ENCODE results near the gene ARL8A. TPM values are rescaled to one million over a fixed set of nuclear protein-coding genes. Genes with fewer than 3 reads are reported as not detected.

ARL8A gene
- total RNA-seq, 2 donors from 2014 or later, result 18.1 to 21.0 TPM

GRCh38 chr1:202124142-202124541 lies 20.4 kb downstream of the ARL8A start:
- ATAC-seq (no peak), DNase-seq (no peak)
- Histone ChIP-seq H3K36me3 (replicated peaks in 1 of 2; ENCODE audit: insufficient read depth in 1 of 2, low read depth in 2 of 2) (no peaks in the 10 kb centered on the region), H3K9me3 (no peaks in the 10 kb centered on the region), H3K4me3 (no peak overlapping the region), H3K27me3 (no peaks in the 10 kb centered on the region), H3K4me1 (no peaks in the 10 kb centered on the region), H3K27ac (no peak overlapping the region)
- TF ChIP-seq POLR2A (IDR thresholded peaks at IDR 0.05), result no peak
- WGBS, 2 donors, result 72 to 81% methylated on average over 7 of the region's 7 CpGs
- intact Hi-C loops (cut with DNase I), result loop anchor here (5.0 to 10.0 kb wide), 2 partner anchors 122 to 229 kb away; no protein-coding TSS in a partner anchor

DNA sequence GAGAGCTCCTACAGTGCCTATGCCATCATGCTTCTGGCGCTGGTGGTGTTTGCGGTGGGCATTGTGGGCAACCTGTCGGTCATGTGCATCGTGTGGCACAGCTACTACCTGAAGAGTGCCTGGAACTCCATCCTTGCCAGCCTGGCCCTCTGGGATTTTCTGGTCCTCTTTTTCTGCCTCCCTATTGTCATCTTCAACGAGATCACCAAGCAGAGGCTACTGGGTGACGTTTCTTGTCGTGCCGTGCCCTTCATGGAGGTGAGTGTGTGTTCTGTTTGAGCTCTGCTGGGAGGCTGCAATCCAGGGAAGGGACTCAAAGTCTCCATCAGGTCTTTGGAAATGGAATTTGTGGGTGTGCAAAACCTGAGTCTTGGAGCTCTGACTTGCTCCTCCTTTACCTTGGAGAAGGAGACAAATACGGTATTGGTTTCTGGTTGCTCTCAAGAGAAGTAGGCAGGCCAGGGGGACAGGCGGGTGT lies 21.2 kb downstream of the ARL8A start:
- TF ChIP-seq POLR2A (IDR thresholded peaks at IDR 0.05), result no peak
- TF ChIP-seq, protein P1, sequence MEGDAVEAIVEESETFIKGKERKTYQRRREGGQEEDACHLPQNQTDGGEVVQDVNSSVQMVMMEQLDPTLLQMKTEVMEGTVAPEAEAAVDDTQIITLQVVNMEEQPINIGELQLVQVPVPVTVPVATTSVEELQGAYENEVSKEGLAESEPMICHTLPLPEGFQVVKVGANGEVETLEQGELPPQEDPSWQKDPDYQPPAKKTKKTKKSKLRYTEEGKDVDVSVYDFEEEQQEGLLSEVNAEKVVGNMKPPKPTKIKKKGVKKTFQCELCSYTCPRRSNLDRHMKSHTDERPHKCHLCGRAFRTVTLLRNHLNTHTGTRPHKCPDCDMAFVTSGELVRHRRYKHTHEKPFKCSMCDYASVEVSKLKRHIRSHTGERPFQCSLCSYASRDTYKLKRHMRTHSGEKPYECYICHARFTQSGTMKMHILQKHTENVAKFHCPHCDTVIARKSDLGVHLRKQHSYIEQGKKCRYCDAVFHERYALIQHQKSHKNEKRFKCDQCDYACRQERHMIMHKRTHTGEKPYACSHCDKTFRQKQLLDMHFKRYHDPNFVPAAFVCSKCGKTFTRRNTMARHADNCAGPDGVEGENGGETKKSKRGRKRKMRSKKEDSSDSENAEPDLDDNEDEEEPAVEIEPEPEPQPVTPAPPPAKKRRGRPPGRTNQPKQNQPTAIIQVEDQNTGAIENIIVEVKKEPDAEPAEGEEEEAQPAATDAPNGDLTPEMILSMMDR (IDR thresholded peaks at IDR 0.05), result no peak
- DNase-seq, result no peak
- Histone ChIP-seq H3K27ac (no peak overlapping the region), H3K9me3 (no peaks in the 10 kb centered on the region), H3K4me1 (peaks cover 5% of the 10 kb centered on the region), H3K4me3 (no peak overlapping the region), H3K27me3 (no peaks in the 10 kb centered on the region), H3K36me3 (replicated peaks in 1 of 2; ENCODE audit: insufficient read depth in 1 of 2, low read depth in 2 of 2) (no peaks in the 10 kb centered on the region)
- ATAC-seq, result no peak
- intact Hi-C loops (cut with DNase I), result loop anchor here (5.0 to 10.0 kb wide), 2 partner anchors 121 to 229 kb away; no protein-coding TSS in a partner anchor
- WGBS, 2 donors, result 81 to 89% methylated on average over 10 of the region's 10 CpGs

- WGBS, 2 donors, result 35 to 53% methylated on average over 10 to 19 of the region's 19 CpGs
- intact Hi-C loops (cut with DNase I), result loop anchor here (5.0 to 10.0 kb wide), 2 partner anchors 120 to 228 kb away; no protein-coding TSS in a partner anchor
- H3K27ac ChIP-seq, result no peak within 1 kb of the TSS
Measured at GRCh38 chr1:202122639-202123335, 21.8 kb downstream of the ARL8A start, which contains the start of gene GPR37L1. TSS of gene GPR37L1 (plus strand) at chr1:202122917. CDS start at chr1:202122964, 47 bp downstream.

DNA sequence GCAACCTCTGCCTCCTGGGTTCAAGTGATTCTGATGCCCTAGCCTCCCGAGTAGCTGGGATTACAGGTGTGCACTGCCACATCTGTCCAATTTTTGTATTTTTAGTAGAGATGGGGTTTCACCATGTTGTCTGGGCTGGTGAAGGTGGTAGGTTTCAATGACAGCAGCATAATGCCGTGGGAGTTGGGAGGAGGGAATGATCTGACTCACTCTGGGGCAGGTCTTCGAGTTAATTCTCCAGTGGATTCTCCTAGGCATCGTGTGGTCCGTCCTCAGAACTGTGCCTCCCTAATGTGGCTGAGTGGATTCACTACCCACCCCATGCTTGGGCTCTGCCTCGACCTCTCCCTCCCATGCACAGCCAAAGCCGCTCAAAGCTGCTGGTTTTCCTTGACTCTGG lies 23.5 kb downstream of the ARL8A start:
- Histone ChIP-seq H3K27me3 (no peaks in the 10 kb centered on the region), H3K9me3 (no peaks in the 10 kb centered on the region), H3K36me3 (replicated peaks in 1 of 2; ENCODE audit: insufficient read depth in 1 of 2, low read depth in 2 of 2) (no peaks in the 10 kb centered on the region), H3K4me1 (peaks cover 11% of the 10 kb centered on the region), H3K4me3 (no peak overlapping the region), H3K27ac (no peak overlapping the region)
- ATAC-seq (no peak), DNase-seq (no peak)
- TF ChIP-seq POLR2A (IDR thresholded peaks at IDR 0.05), result no peak
- TF ChIP-seq, protein P1 (IDR thresholded peaks at IDR 0.05), result no peak
- intact Hi-C loops (cut with DNase I), result loop anchor here (5.0 to 10.0 kb wide), 2 partner anchors 119 to 226 kb away; no protein-coding TSS in a partner anchor
- 61 to 64% methylated on average over 6 to 7 of the region's 7 CpGs for WGBS, 2 donors

More at GRCh38 chr1:202122639-202123335, 21.8 kb downstream of the ARL8A start, which contains the start of gene GPR37L1:
- Histone ChIP-seq H3K27me3 (no peaks in the 10 kb centered on the region), H3K4me1 (peaks cover 11% of the 10 kb centered on the region), H3K4me3 (no peak within 1 kb of the TSS), H3K9me3 (no peaks in the 10 kb centered on the region), H3K36me3 (replicated peaks in 1 of 2; ENCODE audit: insufficient read depth in 1 of 2, low read depth in 2 of 2) (no peaks in the 10 kb centered on the region)
- DNase-seq (peak; percentile 44 to 69 (median 66)), ATAC-seq (peak; percentile 52)
- TF ChIP-seq, protein P1 (IDR thresholded peaks at IDR 0.05), result peak; percentile 8 to 48 (median 36)
- no peak for TF ChIP-seq POLR2A (IDR thresholded peaks at IDR 0.05)

DNA sequence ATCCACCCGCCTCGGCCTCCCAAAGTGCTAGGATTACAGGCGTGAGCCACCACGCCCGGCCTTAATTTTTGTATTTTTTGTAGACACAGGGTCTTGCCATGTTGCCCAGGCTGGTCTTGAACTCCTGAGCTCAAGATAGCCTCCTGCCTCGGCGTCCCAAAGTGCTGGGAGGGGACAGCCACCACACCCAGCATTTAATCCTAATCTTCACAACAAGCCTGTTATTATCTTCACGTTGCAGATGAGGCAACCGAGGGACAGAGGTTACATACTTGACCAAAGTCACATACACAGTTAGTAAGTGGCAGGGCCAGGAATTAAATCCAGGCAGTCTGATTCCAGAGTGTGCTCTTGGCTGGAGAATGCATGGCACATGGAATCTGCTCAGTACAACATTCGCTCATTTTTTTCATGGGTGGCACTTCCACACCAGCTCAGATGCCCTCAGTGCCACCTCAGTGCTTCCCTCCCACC lies 26.6 kb downstream of the ARL8A start:
- no peaks in the 10 kb centered on the region for H3K36me3 ChIP-seq (replicated peaks in 1 of 2; ENCODE audit: insufficient read depth in 1 of 2, low read depth in 2 of 2)
- intact Hi-C loops (cut with DNase I), result no loop called here
- H3K27ac ChIP-seq, result peak overlapping the region in 2 of 4 donors; percentile 41 to 59
- no peak for TF ChIP-seq POLR2A (IDR thresholded peaks at IDR 0.05)
- TF ChIP-seq, protein P1 (IDR thresholded peaks at IDR 0.05), result no peak
- H3K4me3 ChIP-seq, result no peak overlapping the region
- ATAC-seq, result no peak
- DNase-seq, result no peak
- WGBS, 2 donors, result 71 to 76% methylated on average over 10 of the region's 10 CpGs
- peaks cover 30% of the 10 kb centered on the region for H3K4me1 ChIP-seq
- H3K9me3 ChIP-seq, result no peaks in the 10 kb centered on the region
- no peaks in the 10 kb centered on the region for H3K27me3 ChIP-seq

All from body of pancreas (tissue), 4 donors.